ENCODE data around the gene SERPINE3.

GRCh38 chr13:51363625-51364024 lies 24.1 kb downstream of the SERPINE3 start:
- no peak for TF ChIP-seq CTCF (conservative IDR thresholded peaks at IDR 0.05)
- no peak for TF ChIP-seq EZH2 (IDR thresholded peaks at IDR 0.05; ENCODE audit: low read depth)

All from PC-9 (cell line).